Uterus (tissue), 4 donors: ENCODE results near the gene RANBP17. TPM values are rescaled to one million over a fixed set of nuclear protein-coding genes. Genes with fewer than 3 reads are reported as not detected.

Experiments
- DNase-seq, 2 donors: peaks; one replicate each; pipeline ENCODE4 v3.0.0-alpha.2; 2019 to 2020
- H3K27ac ChIP-seq, 2 donors: fragments of 200-600 bp; sonication (generic); 1 replicate in 1 of 2; 2 replicates in 1 of 2; pipeline ENCODE4 v1.5.1; 2016 to 2018
- H3K27me3 ChIP-seq, 2 donors: fragments of 200-600 bp; sonication (generic); one replicate each; pipeline ENCODE4 v1.5.1; 2018 to 2019; ENCODE audit warnings: control low read depth in 1 of 2
- H3K36me3 ChIP-seq, 2 donors: fragments of 200-600 bp; sonication (generic); one replicate each; pipeline ENCODE4 v1.5.1; 2019; ENCODE audit warnings: control low read depth in 1 of 2
- H3K4me1 ChIP-seq, 2 donors: fragments of 200-600 bp; sonication (generic); one replicate each; pipeline ENCODE4 v1.5.1; 2018 to 2019; ENCODE audit warnings: control low read depth in 1 of 2
- H3K4me3 ChIP-seq, 2 donors: fragments of 200-600 bp; sonication (generic); 1 replicate in 1 of 2; 2 replicates in 1 of 2; pipeline ENCODE4 v1.5.1; 2018 to 2019; ENCODE audit warnings: mild to moderate bottlenecking in 1 of 2
- H3K9me3 ChIP-seq, 2 donors: fragments of 200-600 bp; sonication (generic); one replicate each; pipeline ENCODE4 v1.5.1; 2019; ENCODE audit warnings: control low read depth in 1 of 2
- CTCF ChIP-seq, 4 experiments: fragments of 200-600 bp in 2 of 4; fragments of 450-650 bp in 2 of 4; sonication (generic) in 2 of 4; IDR thresholded peaks; one replicate each; pipeline ENCODE4 v1.5.1; 2016 to 2019; ENCODE audit warnings: antibody characterized with exemption in 4 of 4, mild to moderate bottlenecking in 2 of 4, moderate library complexity in 1 of 4
- POLR2A ChIP-seq, 2 donors: fragments of 450-650 bp; IDR thresholded peaks; one replicate each; pipeline ENCODE4 v1.6.1; 2016; ENCODE audit warnings: antibody characterized with exemption in 2 of 2, mild to moderate bottlenecking in 1 of 2, moderate library complexity in 1 of 2
- intact Hi-C: fragments of 100-400 bp; cut with DNase I; formaldehyde crosslinking; loops from one replicate; pipeline ENCODE4 v1.15.1; 2023; ENCODE audit warnings: low total_unique reads
- total RNA-seq, 4 donors: library from RNA; depleted of rRNA in 3 of 4; stranded (reverse); fragments of >200 nt in 3 of 4; gene quantifications; one replicate each; pipeline versions ENCODE4 v1.1.0 to v1.2.4, GENCODE V29; 2014 to 2023
- donor health status: DM: yes; HTN: yes; CAD: no.

Gene RANBP17
- total RNA-seq, 4 donors from 2014 or later, result 1.8 to 72.8 (median 7.6) TPM

DNA sequence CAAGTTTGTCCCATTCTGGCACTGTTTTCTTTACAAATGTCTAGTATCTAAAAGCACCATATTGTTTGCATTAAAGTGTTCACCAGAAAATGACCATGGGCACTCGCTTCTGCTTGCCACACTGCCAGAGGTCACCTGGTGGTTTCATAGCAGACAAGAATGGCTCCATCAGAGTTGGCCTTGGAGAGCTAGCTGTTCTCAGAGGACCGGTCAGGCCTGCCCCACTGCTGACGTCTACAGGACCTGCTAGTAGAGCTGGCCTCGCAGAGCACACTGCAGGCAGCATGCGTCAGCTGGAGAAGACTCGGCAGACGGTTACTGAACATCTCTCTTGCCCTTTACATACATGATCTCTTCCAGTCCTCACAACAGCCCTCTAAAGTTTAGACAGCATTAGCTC, 438.5 kb downstream of the RANBP17 start:
- no peaks in the 10 kb centered on the region for H3K9me3 ChIP-seq
- no peak overlapping the region for H3K27ac ChIP-seq
- peaks cover 0 to 6% of the 10 kb centered on the region in 2 donors for H3K27me3 ChIP-seq
- no peak for DNase-seq
- H3K4me3 ChIP-seq, result no peak overlapping the region
- no peaks in the 10 kb centered on the region for H3K36me3 ChIP-seq
- no peak for TF ChIP-seq POLR2A (IDR thresholded peaks at IDR 0.05)
- no peak for TF ChIP-seq CTCF (IDR thresholded peaks at IDR 0.05)
- no peaks in the 10 kb centered on the region for H3K4me1 ChIP-seq
- intact Hi-C loops, result no loop called here

DNA sequence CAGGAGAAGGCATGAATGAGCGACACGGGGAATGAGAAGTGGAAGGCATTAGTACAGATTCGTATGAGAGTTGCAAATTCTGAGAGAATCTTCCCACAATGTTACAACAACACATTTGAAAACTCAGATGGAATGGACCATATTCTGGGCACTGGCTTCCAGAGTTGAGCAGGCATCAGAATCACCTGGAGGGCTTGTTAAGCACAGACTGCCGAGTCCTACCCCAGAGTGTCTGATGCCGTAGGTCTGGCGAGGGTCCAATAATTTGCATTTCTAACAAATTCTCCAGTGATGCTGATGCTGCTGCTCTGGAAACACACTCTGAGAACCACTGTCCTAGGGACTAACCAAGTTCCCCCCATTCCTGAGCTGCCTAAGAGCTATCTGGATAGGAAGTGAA, 444.3 kb downstream of the RANBP17 start:
- no peaks in the 10 kb centered on the region for H3K36me3 ChIP-seq
- H3K27me3 ChIP-seq, result peaks cover 0 to 52% of the 10 kb centered on the region in 2 donors
- intact Hi-C loops, result no loop called here
- no peak for TF ChIP-seq POLR2A (IDR thresholded peaks at IDR 0.05)
- no peak overlapping the region for H3K4me3 ChIP-seq
- peaks cover 0 to 5% of the 10 kb centered on the region in 2 donors for H3K4me1 ChIP-seq
- no peak for DNase-seq
- H3K27ac ChIP-seq, result no peak overlapping the region
- no peaks in the 10 kb centered on the region for H3K9me3 ChIP-seq

GRCh38 chr5:171306781-171307591, 445.2 kb downstream of the RANBP17 start:
- H3K9me3 ChIP-seq, result no peaks in the 10 kb centered on the region
- no peaks in the 10 kb centered on the region for H3K36me3 ChIP-seq
- H3K27ac ChIP-seq, result no peak overlapping the region
- peaks cover 1 to 57% of the 10 kb centered on the region in 2 donors for H3K27me3 ChIP-seq
- DNase-seq, result no peak
- H3K4me1 ChIP-seq, result peaks cover 0 to 13% of the 10 kb centered on the region in 2 donors
- no peak overlapping the region for H3K4me3 ChIP-seq
- intact Hi-C loops, result no loop called here
- TF ChIP-seq POLR2A (IDR thresholded peaks at IDR 0.05) (no peak), CTCF (IDR thresholded peaks at IDR 0.05) (no peak)

- Histone ChIP-seq H3K4me3 (no peak overlapping the region), H3K27ac (no peak overlapping the region), H3K4me1 (peaks cover 0 to 19% of the 10 kb centered on the region in 2 donors), H3K36me3 (no peaks in the 10 kb centered on the region), H3K9me3 (no peaks in the 10 kb centered on the region), H3K27me3 (peaks cover 4 to 66% of the 10 kb centered on the region in 2 donors)
- intact Hi-C loops, result no loop called here
- DNase-seq, result no peak
- TF ChIP-seq CTCF (IDR thresholded peaks at IDR 0.05), result no peak
Observed at GRCh38 chr5:171307789-171308452, 446.1 kb downstream of the RANBP17 start.

- intact Hi-C loops, result no loop called here
- no peak for DNase-seq
- Histone ChIP-seq H3K36me3 (no peaks in the 10 kb centered on the region), H3K27ac (no peak within 1 kb of the TSS), H3K27me3 (peaks cover 4 to 74% of the 10 kb centered on the region in 2 donors), H3K4me3 (no peak within 1 kb of the TSS), H3K9me3 (no peaks in the 10 kb centered on the region), H3K4me1 (peaks cover 0 to 19% of the 10 kb centered on the region in 2 donors)
- no peak for TF ChIP-seq CTCF (IDR thresholded peaks at IDR 0.05)
- no peak for TF ChIP-seq POLR2A (IDR thresholded peaks at IDR 0.05)
Observed at GRCh38 chr5:171308453-171309275, 446.8 kb downstream of the RANBP17 start, which contains the start of gene TLX3. Gene TLX3, plus strand, starts transcription at chr5:171309248. Its CDS starts 118 bp downstream, at chr5:171309366.
